Upper lobe of left lung (tissue), 6 donors: ENCODE measurements around the gene LEAP2. TPM values are rescaled to one million over a fixed set of nuclear protein-coding genes. Genes with fewer than 3 reads are reported as not detected.

Experiments
- ATAC-seq, 2 donors: fragments of 200-7000 bp; cut with Tn5 transposase; one replicate each; pipeline ENCODE4 v1.9.1; 2022; ENCODE audit warnings: mild to moderate bottlenecking in 2 of 2, moderate library complexity in 2 of 2; ENCODE audit not compliant: low FRiP score in 2 of 2
- DNase-seq, 2 donors: peaks; one replicate each; pipeline ENCODE4 v3.0.0-alpha.2; 2019 to 2020
- H3K27ac ChIP-seq, 4 donors: fragments of 200-600 bp; sonication (generic); one replicate each; pipeline ENCODE4 v1.5.1; 2016 to 2019
- H3K27me3 ChIP-seq, 4 donors: fragments of 200-600 bp; sonication (generic); one replicate each; pipeline ENCODE4 v1.5.1; 2017 to 2019
- H3K36me3 ChIP-seq, 4 donors: fragments of 200-600 bp; sonication (generic); one replicate each; pipeline ENCODE4 v1.5.1; 2016 to 2019
- H3K4me1 ChIP-seq, 4 donors: fragments of 200-600 bp; sonication (generic); one replicate each; pipeline ENCODE4 v1.5.1; 2018 to 2019
- H3K4me3 ChIP-seq, 4 donors: fragments of 200-600 bp; sonication (generic); one replicate each; pipeline ENCODE4 v1.5.1; 2017 to 2019; ENCODE audit warnings: mild to moderate bottlenecking in 2 of 4, moderate library complexity in 1 of 4
- H3K9me3 ChIP-seq, 4 donors: fragments of 200-600 bp; sonication (generic); one replicate each; pipeline ENCODE4 v1.5.1; 2018 to 2019
- CTCF ChIP-seq, 6 experiments: fragments of 450-650 bp in 4 of 6; fragments of 200-600 bp in 2 of 6; sonication (generic) in 2 of 6; IDR thresholded peaks; one replicate each; pipeline ENCODE4 v1.5.1; 2016 to 2019; ENCODE audit warnings: antibody characterized with exemption in 6 of 6
- EP300 ChIP-seq, 4 donors: sonication (generic); formaldehyde crosslinking; IDR thresholded peaks; one replicate each; pipeline ENCODE4 v1.5.1; 2017; ENCODE audit warnings: antibody characterized with exemption in 4 of 4, control low read depth in 2 of 4
- POLR2A ChIP-seq, 4 donors: fragments of 450-650 bp; IDR thresholded peaks; one replicate each; pipeline ENCODE4 v1.5.1; 2016 to 2017; ENCODE audit warnings: antibody characterized with exemption in 4 of 4, mild to moderate bottlenecking in 2 of 4
- POLR2AphosphoS5 ChIP-seq, 2 donors: sonication (generic); formaldehyde crosslinking; IDR thresholded peaks; one replicate each; pipeline ENCODE4 v1.5.1; 2017; ENCODE audit warnings: antibody characterized with exemption in 2 of 2
- WGBS, 2 donors: methylation state at CpG; one replicate each; pipeline ENCODE4 v1.1.5; 2017 to 2018; 5-methylcytosine and 5-hydroxymethylcytosine counted together
- total RNA-seq, 6 donors: library from RNA; depleted of rRNA in 4 of 6; stranded (reverse); fragments of >200 nt in 4 of 6; gene quantifications; one replicate each; pipeline versions ENCODE4 v1.1.0 to v1.2.1, GENCODE V29; 2016 to 2021
- donor health status: DM: no; HTN: no; CAD: no; lungs with moderate emphysema.
- donor health status: DM: no; HTN: yes; CAD: no; lungs with severe emphysema.

Gene LEAP2
- total RNA-seq, 6 donors from 2014 or later, result 0.61 to 2.2 (median 0.89) TPM

GRCh38 chr5:132830436-132831094, 42.9 kb upstream of the LEAP2 start, which contains the start of gene SHROOM1:
SHROOM1 (minus strand) TSS chr5:132830647; CDS start chr5:132826140, 4,507 bp downstream.
- peak; percentile 85 to 88 for ATAC-seq
- peak within 1 kb of the TSS; percentile 58 to 91 (median 86) for H3K4me3 ChIP-seq
- peak; percentile 79 to 94 for DNase-seq
- TF ChIP-seq POLR2AphosphoS5 (IDR thresholded peaks at IDR 0.05) (peak; percentile 29 to 63), POLR2A (IDR thresholded peaks at IDR 0.05) (peak in 3 of 4 donors; percentile 13 to 69 (median 47)), EP300 (IDR thresholded peaks at IDR 0.05) (no peak)
- H3K27me3 ChIP-seq, result peaks cover 0 to 14% (median 2%) of the 10 kb centered on the region in 4 donors
- H3K36me3 ChIP-seq, result peaks cover 0 to 4% (median 2%) of the 10 kb centered on the region in 4 donors
- no peaks in the 10 kb centered on the region for H3K9me3 ChIP-seq
- H3K27ac ChIP-seq, result peak within 1 kb of the TSS; percentile 84 to 94 (median 89)
- H3K4me1 ChIP-seq, result peaks cover 29 to 42% (median 36%) of the 10 kb centered on the region in 4 donors
- WGBS, 2 donors, result 16% methylated on average over 16 to 22 of the region's 78 CpGs

- DNase-seq (peak in 1 of 2 donors; percentile 51), ATAC-seq (no peak)
- peak overlapping the region in 3 of 4 donors; percentile 85 to 91 (median 88) for H3K4me3 ChIP-seq
- no peak for TF ChIP-seq POLR2A (IDR thresholded peaks at IDR 0.05)
- no peak for TF ChIP-seq POLR2AphosphoS5 (IDR thresholded peaks at IDR 0.05)
- no peak for TF ChIP-seq EP300 (IDR thresholded peaks at IDR 0.05)
- TF ChIP-seq CTCF (IDR thresholded peaks at IDR 0.05), result no peak
- WGBS, 2 donors, result 89 to 93% methylated on average over 12 to 15 of the region's 15 CpGs
- H3K27ac ChIP-seq, result peak overlapping the region; percentile 84 to 94 (median 89)
- H3K27me3 ChIP-seq, result peaks cover 0 to 12% (median 0%) of the 10 kb centered on the region in 4 donors
- peaks cover 24 to 35% (median 29%) of the 10 kb centered on the region in 4 donors for H3K4me1 ChIP-seq
- H3K9me3 ChIP-seq, result no peaks in the 10 kb centered on the region
- H3K36me3 ChIP-seq, result peaks cover 0 to 4% (median 0%) of the 10 kb centered on the region in 4 donors
Measured at GRCh38 chr5:132831095-132831860, 42.2 kb upstream of the LEAP2 start.

GRCh38 chr5:132832612-132833011, 40.9 kb upstream of the LEAP2 start:
- no peak for ATAC-seq
- H3K9me3 ChIP-seq, result no peaks in the 10 kb centered on the region
- H3K4me3 ChIP-seq, result no peak overlapping the region
- DNase-seq, result no peak
- H3K36me3 ChIP-seq, result no peaks in the 10 kb centered on the region
- peaks cover 0 to 12% (median 0%) of the 10 kb centered on the region in 4 donors for H3K27me3 ChIP-seq
- TF ChIP-seq POLR2A (IDR thresholded peaks at IDR 0.05) (no peak), POLR2AphosphoS5 (IDR thresholded peaks at IDR 0.05) (no peak), CTCF (IDR thresholded peaks at IDR 0.05) (no peak), EP300 (IDR thresholded peaks at IDR 0.05) (no peak)
- H3K4me1 ChIP-seq, result peaks cover 16 to 27% (median 24%) of the 10 kb centered on the region in 4 donors
- H3K27ac ChIP-seq, result no peak overlapping the region
- 85 to 89% methylated on average over 5 of the region's 5 CpGs for WGBS, 2 donors

- DNase-seq (no peak), ATAC-seq (no peak)
- Histone ChIP-seq H3K9me3 (no peaks in the 10 kb centered on the region), H3K4me1 (peaks cover 20 to 33% (median 26%) of the 10 kb centered on the region in 4 donors), H3K27me3 (peaks cover 0 to 12% (median 0%) of the 10 kb centered on the region in 4 donors), H3K27ac (no peak overlapping the region), H3K4me3 (no peak overlapping the region), H3K36me3 (no peaks in the 10 kb centered on the region)
- no peak for TF ChIP-seq CTCF (IDR thresholded peaks at IDR 0.05)
- 91 to 94% methylated on average over 3 of the region's 3 CpGs for WGBS, 2 donors
Measured at GRCh38 chr5:132834057-132834456, 39.4 kb upstream of the LEAP2 start.

GRCh38 chr5:132836852-132837251, 36.6 kb upstream of the LEAP2 start:
- H3K9me3 ChIP-seq, result no peaks in the 10 kb centered on the region
- TF ChIP-seq CTCF (IDR thresholded peaks at IDR 0.05) (no peak), POLR2A (IDR thresholded peaks at IDR 0.05) (no peak)
- H3K36me3 ChIP-seq, result no peaks in the 10 kb centered on the region
- no peak overlapping the region for H3K27ac ChIP-seq
- H3K4me3 ChIP-seq, result no peak overlapping the region
- no peak for ATAC-seq
- no peaks in the 10 kb centered on the region for H3K27me3 ChIP-seq
- WGBS, 2 donors, result 92 to 100% methylated on average over 1 of the region's 1 CpG
- H3K4me1 ChIP-seq, result peaks cover 23 to 30% (median 26%) of the 10 kb centered on the region in 4 donors
- DNase-seq, result no peak
